ENCODE results near the gene RABGAP1. TPM values are rescaled to one million over a fixed set of nuclear protein-coding genes. Genes with fewer than 3 reads are reported as not detected.

The RABGAP1 gene
- 35.7 and 45.3 TPM in 2 replicates for total RNA-seq

GRCh38 chr9:122940749-122941581, at the start of gene RABGAP1:
RABGAP1 (plus strand) TSS chr9:122941020; CDS start chr9:122957060, 16,040 bp downstream.

DNA sequence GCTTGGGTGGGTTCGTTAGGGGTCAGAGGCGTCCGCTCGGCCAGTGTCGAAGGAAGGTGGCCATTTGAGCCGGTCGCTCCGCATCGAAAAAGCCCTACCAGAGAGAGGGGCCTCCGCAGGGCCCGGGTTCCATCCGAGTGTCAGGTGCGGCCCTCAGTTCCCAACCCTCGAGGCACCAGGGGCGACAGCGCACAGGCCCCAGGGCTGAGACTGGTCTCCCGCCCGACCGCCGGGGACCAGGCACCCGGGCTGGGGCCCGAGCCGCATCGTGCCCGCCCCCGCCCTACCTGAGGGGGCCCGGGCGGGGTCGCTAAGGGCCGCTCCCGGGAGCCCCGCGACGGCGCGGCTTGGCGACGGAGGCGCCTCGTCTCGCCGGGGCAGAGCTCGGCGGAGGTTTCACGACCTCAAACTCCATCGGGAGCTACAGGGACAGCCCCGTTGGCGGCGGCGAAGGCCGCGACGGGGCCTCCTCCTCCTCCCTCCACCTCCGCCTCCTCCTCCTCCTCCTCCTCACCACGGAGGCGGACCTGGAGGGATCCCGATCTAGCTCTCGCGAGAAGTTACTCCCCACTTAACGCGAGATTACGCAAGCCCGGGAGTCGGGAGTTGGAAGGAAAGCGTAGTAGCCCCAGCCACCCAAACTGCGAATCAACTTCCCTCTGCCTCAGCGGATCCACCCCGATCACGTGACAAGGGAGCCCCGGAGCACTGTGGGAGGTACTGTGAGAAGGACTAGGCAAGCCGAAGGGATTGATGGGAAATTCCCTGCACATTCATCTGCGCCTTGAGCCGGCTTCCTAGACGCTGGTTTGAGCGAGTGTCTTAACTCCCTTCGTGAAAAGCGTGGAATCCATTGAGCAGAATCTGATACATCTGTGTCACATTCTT, 35.8 kb upstream of the RABGAP1 start, which contains the start of gene RC3H2:
Gene RC3H2, minus strand, starts transcription at position 537 of the 888 bp plus-strand sequence. CDS start 7,850 bp downstream, outside the sequence.

GRCh38 chr9:122912964-122913673, 27.7 kb upstream of the RABGAP1 start, which contains the start of gene ZBTB6:
ZBTB6 (minus strand) TSS chr9:122913323; CDS start chr9:122912072, 1,251 bp downstream.

GRCh38 chr9:122931226-122932121, 9.3 kb upstream of the RABGAP1 start, which contains the start of gene ZBTB26:
ZBTB26 (minus strand) TSS chr9:122931512; CDS start chr9:122919934, 11,578 bp downstream.

GRCh38 chr9:123033352-123033751, 92.5 kb downstream of the RABGAP1 start, which contains the start of gene GPR21:
GPR21 (plus strand) TSS chr9:123033667; CDS start chr9:123034567, 900 bp downstream.

Other genes with a start within 250 kb of the RABGAP1 start
- not detected in 2 replicates for gene OR1L4, start 217.0 kb upstream of the RABGAP1 start, total RNA-seq
- gene OR1L6, start 198.7 kb upstream of the RABGAP1 start, total RNA-seq: not detected in 2 replicates
- gene OR5C1, start 152.1 kb upstream of the RABGAP1 start, total RNA-seq: not detected in 2 replicates
- gene OR1K1, start 140.9 kb upstream of the RABGAP1 start, total RNA-seq: not detected in 2 replicates
- gene PDCL, start 112.4 kb upstream of the RABGAP1 start, total RNA-seq: 43.9 and 51.5 TPM in 2 replicates
- 50.6 and 60.5 TPM in 2 replicates for gene RC3H2, start 35.7 kb upstream of the RABGAP1 start, total RNA-seq
- 13.1 and 13.5 TPM in 2 replicates for gene ZBTB6, start 27.7 kb upstream of the RABGAP1 start, total RNA-seq
- gene ZBTB26, start 9.5 kb upstream of the RABGAP1 start, total RNA-seq: 2.9 and 3.3 TPM in 2 replicates
- 0.87 and 1.1 TPM in 2 replicates for gene GPR21, start 92.6 kb downstream of the RABGAP1 start, total RNA-seq